CD4-positive, alpha-beta T cell (primary cell): ENCODE results near the gene NEK9. TPM values are rescaled to one million over a fixed set of nuclear protein-coding genes. Genes with fewer than 3 reads are reported as not detected.

Source experiments
- ATAC-seq: fragments of 200-7000 bp; cut with Tn5 transposase; one replicate; pipeline ENCODE4 v1.10.0; 2022; ENCODE audit warnings: mild to moderate bottlenecking; ENCODE audit not compliant: poor library complexity
- CTCF ChIA-PET: fragments of 350-600 bp; sonication (Branson Sonifier 250); formaldehyde crosslinking; loops from one replicate; lab custom pipeline; 2021; ENCODE audit warnings: antibody characterized with exemption, inconsistent platforms; lab: Charles Lee
- POLR2A ChIA-PET: fragments of 350-600 bp; sonication (Branson Sonifier 250); formaldehyde crosslinking; loops from one replicate; lab custom pipeline; 2021; ENCODE audit warnings: antibody characterized with exemption, inconsistent platforms; lab: Charles Lee
- DNase-seq, 14 experiments: peaks; one replicate each; pipeline ENCODE4 v3.0.0-alpha.2; 2013 to 2020; ENCODE audit warnings: mixed read lengths in 2 of 14
- H3K27ac ChIP-seq, 2 donors: one replicate each; pipeline versions ENCODE4 v1.5.1 to v1.7.0; 2013; ENCODE audit warnings: low read length in 2 of 2, low read depth in 1 of 2, mild to moderate bottlenecking in 1 of 2
- H3K27me3 ChIP-seq, 2 experiments: 1 replicate in 1 of 2; 2 replicates in 1 of 2; pipeline versions ENCODE4 v1.6.1 to v1.7.0; 2013; ENCODE audit warnings: low read length in 2 of 2, control low read depth in 1 of 2, mild to moderate bottlenecking in 1 of 2, moderate library complexity in 1 of 2; ENCODE audit not compliant: insufficient read depth in 2 of 2, control insufficient read depth in 1 of 2
- H3K36me3 ChIP-seq: one replicate; pipeline ENCODE4 v1.6.1; 2013; ENCODE audit warnings: low read length, control low read depth; ENCODE audit not compliant: insufficient read depth
- H3K4me1 ChIP-seq: one replicate; pipeline ENCODE4 v1.6.1; 2013; ENCODE audit warnings: low read length, control low read depth; ENCODE audit not compliant: insufficient read depth
- H3K4me3 ChIP-seq: one replicate; pipeline ENCODE4 v1.5.1; 2013; ENCODE audit warnings: mild to moderate bottlenecking, low read length, moderate library complexity
- H3K9me3 ChIP-seq, 2 experiments: 1 replicate in 1 of 2; 2 replicates in 1 of 2; pipeline versions ENCODE4 v1.6.1 to v1.7.0; 2013; ENCODE audit warnings: low read length in 2 of 2, mild to moderate bottlenecking in 2 of 2, control low read depth in 1 of 2, moderate library complexity in 1 of 2; ENCODE audit not compliant: control insufficient read depth in 1 of 2, insufficient read depth in 1 of 2
- H3K27ac Mint-ChIP-seq: one replicate; pipeline ENCODE4 v1.8.0; 2020; ENCODE audit warnings: mixed read lengths
- H3K27me3 Mint-ChIP-seq: one replicate; pipeline ENCODE4 v1.8.0; 2021; ENCODE audit warnings: mixed read lengths
- H3K36me3 Mint-ChIP-seq: one replicate; pipeline ENCODE4 v1.8.0; 2021; ENCODE audit warnings: low read depth, mixed read lengths
- H3K4me1 Mint-ChIP-seq: one replicate; pipeline ENCODE4 v1.8.0; 2021; ENCODE audit warnings: low read depth, mixed read lengths
- H3K4me3 Mint-ChIP-seq: one replicate; pipeline ENCODE4 v1.8.0; 2020; ENCODE audit warnings: mild to moderate bottlenecking, mixed read lengths
- H3K9me3 Mint-ChIP-seq: one replicate; pipeline ENCODE4 v1.8.0; 2020; ENCODE audit warnings: mixed read lengths
- intact Hi-C, 2 experiments: fragments of 100-400 bp; cut with DNase I in 1 of 2; cut with micrococcal nuclease in 1 of 2; formaldehyde crosslinking; loops; one replicate each; pipeline versions ENCODE4 v1.15.1 to v1.9.0; 2023 to 2025; cut with DNase I, micrococcal nuclease
- total RNA-seq, 174 experiments: library from RNA in 2 of 174; stranded (reverse) in 2 of 174; gene quantifications; one replicate each; pipeline ENCODE4 v1.2.3 and lab custom pipeline; 2021 to 2026
- TF ChIP-seq, protein P1 (sequence below): fragments of 200-600 bp; IDR thresholded peaks from one replicate; pipeline ENCODE4 v1.8.0; 2022; ENCODE audit warnings: antibody characterized with exemption, mild to moderate bottlenecking

Gene NEK9
- total RNA-seq, 2 experiments from 2014 or later = 53.5 to 54.1 TPM

DNA sequence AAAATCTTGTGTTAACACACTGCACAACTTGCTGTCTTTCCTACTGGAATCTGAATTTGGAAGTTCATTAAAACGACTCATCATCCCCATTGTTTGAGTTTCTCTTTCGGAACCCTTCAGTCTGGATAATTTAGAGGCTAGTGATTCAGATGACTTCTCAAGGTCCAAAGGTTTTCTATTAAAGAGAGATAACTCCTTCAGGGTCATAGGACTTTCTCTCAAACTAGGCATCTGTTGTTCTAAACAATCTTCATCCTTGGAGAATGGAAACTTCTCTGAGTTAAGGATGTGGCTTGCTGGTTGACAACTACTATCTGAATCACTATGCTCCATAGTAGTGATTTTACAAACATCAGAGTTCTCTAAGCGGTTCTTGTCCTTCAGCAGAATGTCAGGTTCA lies 79.9 kb downstream of the NEK9 start:
- peaks cover 5% of the 10 kb centered on the region for H3K36me3 ChIP-seq
- TF ChIP-seq, protein P1, sequence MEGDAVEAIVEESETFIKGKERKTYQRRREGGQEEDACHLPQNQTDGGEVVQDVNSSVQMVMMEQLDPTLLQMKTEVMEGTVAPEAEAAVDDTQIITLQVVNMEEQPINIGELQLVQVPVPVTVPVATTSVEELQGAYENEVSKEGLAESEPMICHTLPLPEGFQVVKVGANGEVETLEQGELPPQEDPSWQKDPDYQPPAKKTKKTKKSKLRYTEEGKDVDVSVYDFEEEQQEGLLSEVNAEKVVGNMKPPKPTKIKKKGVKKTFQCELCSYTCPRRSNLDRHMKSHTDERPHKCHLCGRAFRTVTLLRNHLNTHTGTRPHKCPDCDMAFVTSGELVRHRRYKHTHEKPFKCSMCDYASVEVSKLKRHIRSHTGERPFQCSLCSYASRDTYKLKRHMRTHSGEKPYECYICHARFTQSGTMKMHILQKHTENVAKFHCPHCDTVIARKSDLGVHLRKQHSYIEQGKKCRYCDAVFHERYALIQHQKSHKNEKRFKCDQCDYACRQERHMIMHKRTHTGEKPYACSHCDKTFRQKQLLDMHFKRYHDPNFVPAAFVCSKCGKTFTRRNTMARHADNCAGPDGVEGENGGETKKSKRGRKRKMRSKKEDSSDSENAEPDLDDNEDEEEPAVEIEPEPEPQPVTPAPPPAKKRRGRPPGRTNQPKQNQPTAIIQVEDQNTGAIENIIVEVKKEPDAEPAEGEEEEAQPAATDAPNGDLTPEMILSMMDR = no peak
- ATAC-seq = no peak
- no peaks in the 10 kb centered on the region for H3K9me3 ChIP-seq
- H3K4me1 ChIP-seq = peaks cover 17% of the 10 kb centered on the region
- peaks cover 87% of the 10 kb centered on the region for H3K4me1 Mint-ChIP-seq
- no peaks in the 10 kb centered on the region for H3K9me3 Mint-ChIP-seq
- intact Hi-C loops = loop anchor here in 1 of 2 experiments (2.0 kb wide), 1 partner anchor 42 kb away; no protein-coding TSS in a partner anchor
- no peak overlapping the region for H3K27ac ChIP-seq
- no peaks in the 10 kb centered on the region for H3K27me3 ChIP-seq
- no peak for DNase-seq
- ChIA-PET POLR2A (no interaction called here), CTCF (no interaction called here)
- no peak overlapping the region for H3K4me3 ChIP-seq
- peaks cover 65% of the 10 kb centered on the region for H3K36me3 Mint-ChIP-seq
- H3K27me3 Mint-ChIP-seq = no peaks in the 10 kb centered on the region
- H3K4me3 Mint-ChIP-seq = no peak overlapping the region
- H3K27ac Mint-ChIP-seq = no peak overlapping the region

DNA sequence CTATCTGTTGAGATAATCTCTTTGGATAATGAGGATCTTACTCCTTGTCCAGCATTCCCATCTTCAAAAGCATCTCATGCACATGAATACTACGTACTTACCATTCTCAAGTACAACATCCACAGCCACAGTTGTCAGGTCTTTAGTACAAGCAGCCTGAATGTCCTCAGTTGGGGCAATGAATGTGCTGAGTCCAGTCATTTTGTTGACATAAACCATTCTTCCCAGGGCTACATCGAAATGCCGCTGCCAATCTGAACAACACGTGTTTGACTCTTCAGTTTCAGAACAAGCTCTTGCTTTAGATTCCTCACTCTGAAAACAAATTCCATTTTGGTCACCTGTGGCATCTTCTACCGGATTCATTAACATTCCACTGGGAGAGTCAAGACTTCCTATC lies 80.6 kb downstream of the NEK9 start:
- no peak overlapping the region for H3K27ac Mint-ChIP-seq
- Histone ChIP-seq H3K36me3 (peaks cover 10% of the 10 kb centered on the region), H3K27ac (no peak overlapping the region), H3K27me3 (no peaks in the 10 kb centered on the region), H3K4me1 (peaks cover 11% of the 10 kb centered on the region), H3K9me3 (no peaks in the 10 kb centered on the region), H3K4me3 (no peak overlapping the region)
- no peaks in the 10 kb centered on the region for H3K9me3 Mint-ChIP-seq
- DNase-seq (no peak), ATAC-seq (no peak)
- intact Hi-C loops = loop anchor here in 1 of 2 experiments (2.0 kb wide), 1 partner anchor 41 kb away; no protein-coding TSS in a partner anchor
- TF ChIP-seq, protein P1 = no peak
- H3K4me1 Mint-ChIP-seq = peaks cover 82% of the 10 kb centered on the region
- peaks cover 68% of the 10 kb centered on the region for H3K36me3 Mint-ChIP-seq
- H3K27me3 Mint-ChIP-seq = no peaks in the 10 kb centered on the region
- ChIA-PET CTCF (no interaction called here), POLR2A (no interaction called here)
- no peak overlapping the region for H3K4me3 Mint-ChIP-seq

DNA sequence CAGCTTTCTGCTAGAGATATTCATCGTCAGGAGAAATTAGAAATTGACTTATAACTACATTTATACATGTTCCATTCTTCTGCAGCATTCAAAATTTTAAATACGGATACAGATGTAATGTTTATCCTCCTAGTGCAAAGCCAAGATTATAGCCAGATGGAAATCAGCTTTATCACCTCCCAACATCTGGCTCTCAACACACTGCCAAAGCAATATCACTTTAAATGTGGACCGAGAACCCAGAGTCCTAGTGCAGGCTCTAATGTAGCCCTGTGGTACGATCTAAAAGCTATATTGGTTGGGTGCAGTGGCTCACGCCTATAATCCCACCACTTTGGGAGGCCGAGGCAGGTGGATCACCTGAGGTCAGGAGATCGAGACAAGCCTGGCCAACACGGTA lies 82.1 kb downstream of the NEK9 start:
- DNase-seq = no peak
- Histone ChIP-seq H3K36me3 (peaks cover 10% of the 10 kb centered on the region), H3K27ac (no peak overlapping the region), H3K4me3 (no peak overlapping the region), H3K27me3 (no peaks in the 10 kb centered on the region), H3K4me1 (peaks cover 2% of the 10 kb centered on the region), H3K9me3 (no peaks in the 10 kb centered on the region)
- no peak overlapping the region for H3K4me3 Mint-ChIP-seq
- ATAC-seq = no peak
- POLR2A ChIA-PET = interaction anchor here (0.5 kb wide), 1 partner anchor 155 kb away, joined by 3 read pairs; no protein-coding TSS in a partner anchor
- CTCF ChIA-PET = interaction anchor here (1.7 kb wide), 1 partner anchor 44 kb away, joined by 4 read pairs; no protein-coding TSS in a partner anchor
- H3K36me3 Mint-ChIP-seq = peaks cover 66% of the 10 kb centered on the region
- no peaks in the 10 kb centered on the region for H3K27me3 Mint-ChIP-seq
- no peak overlapping the region for H3K27ac Mint-ChIP-seq
- H3K4me1 Mint-ChIP-seq = peaks cover 69% of the 10 kb centered on the region
- intact Hi-C loops = loop anchor here in 1 of 2 experiments (5.0 kb wide), 1 partner anchor 33 kb away; no protein-coding TSS in a partner anchor
- TF ChIP-seq, protein P1 = no peak
- H3K9me3 Mint-ChIP-seq = no peaks in the 10 kb centered on the region
